ENCODE measurements around the gene MAN1B1.

Gene MAN1B1

DNA sequence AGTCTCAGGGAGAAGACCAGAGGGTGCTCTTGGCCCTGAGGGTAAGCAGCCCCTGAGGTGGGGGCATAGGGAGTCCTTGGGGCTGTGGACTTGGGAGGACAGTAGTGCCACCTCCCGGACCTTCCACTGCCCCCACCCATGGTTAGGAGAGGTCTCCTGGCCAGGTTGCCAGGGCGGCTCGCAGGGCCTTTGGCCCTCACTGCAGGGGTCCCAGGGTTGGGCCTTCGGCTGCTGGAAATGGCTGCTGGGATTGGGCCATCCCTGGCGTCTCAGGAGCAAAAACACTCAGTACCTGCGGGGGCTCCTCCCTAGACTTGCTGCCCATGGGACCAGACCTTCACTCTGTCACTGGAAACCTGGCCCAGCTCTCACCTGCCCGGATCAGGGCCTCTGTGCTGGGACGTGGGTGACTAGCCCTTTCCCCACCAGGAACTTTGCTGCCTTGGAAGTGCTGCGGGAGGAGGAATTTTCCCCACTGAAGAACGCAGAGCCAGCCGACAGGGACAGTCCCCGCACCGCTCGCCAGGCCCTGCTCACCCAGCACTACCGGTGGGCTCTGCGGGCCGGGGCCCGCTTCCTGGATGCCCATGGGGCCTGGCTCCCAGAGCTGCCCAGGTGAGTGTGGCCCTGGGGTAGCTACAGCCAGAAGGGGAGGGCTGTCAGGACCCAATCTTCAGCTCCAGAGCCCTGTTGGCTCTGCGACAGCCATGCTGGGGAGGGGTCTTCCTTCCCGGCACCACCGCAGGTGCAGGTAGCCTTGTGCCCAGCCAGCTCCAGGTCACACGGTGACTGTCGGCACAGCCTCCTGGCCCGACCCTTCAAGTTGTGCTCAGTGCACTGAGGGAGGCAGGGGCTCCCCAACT, 6.3 kb upstream of the MAN1B1 start:
- peak in 1 of 10 donors; percentile 72 for DNase-seq
- intact Hi-C loops (cut with DNase I): no loop called here

DNA sequence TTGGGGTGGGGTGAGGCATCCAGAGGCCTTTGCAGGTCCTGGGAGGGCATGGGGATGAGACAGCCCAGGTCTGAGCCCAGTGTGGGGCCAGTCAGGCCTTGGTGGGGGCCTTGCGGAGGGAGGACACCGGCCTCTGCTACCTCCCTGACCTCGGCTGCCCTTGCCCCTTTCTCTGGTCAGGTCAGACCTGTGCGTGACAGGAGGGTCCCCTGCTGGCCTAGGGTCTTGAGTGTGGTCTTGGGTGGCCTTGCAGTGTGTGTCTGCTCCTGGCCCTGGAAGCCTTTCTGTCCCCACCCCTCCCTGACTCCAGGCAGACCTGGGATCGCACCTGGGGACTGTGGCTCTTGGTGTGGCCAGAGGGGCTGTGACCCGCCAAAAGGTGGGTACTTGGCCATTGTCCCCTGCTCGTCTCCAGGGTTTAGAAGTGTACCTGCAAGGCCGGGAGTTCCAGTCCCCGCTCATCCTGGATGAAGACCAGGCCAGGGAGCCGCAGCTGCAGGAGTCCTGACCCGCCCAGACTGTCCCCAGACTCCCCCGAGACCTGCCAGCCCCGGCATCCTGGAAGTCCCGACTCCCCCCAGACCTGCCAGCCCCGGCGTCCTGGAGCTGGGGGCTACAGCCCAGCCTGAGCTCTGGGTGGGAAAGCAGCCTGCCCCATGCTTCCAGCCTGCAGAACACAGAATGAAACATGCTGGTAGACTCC, 4.4 kb upstream of the MAN1B1 start:
- intact Hi-C loops (cut with DNase I): no loop called here
- DNase-seq: peak in 1 of 10 donors; percentile 76

DNA sequence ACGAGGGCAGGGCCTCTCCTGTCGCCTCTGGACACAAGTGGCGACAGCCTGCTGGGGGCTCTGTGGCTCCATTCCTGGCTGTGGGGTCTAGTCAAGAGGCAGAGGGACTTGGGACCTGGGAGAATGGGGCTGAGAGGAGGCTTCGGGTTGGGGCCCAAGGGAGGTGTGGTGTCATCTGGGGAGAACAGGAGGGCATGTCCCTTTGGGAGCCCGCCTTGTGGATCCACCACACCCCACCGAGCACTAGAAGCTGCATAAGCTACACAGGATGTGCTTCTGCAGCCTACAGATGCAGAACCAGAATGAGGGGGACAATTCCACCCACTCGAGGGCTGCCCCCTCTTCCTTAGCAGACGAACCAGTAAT, 3.9 kb upstream of the MAN1B1 start:
- intact Hi-C loops (cut with DNase I): no loop called here
- DNase-seq: peak in 1 of 10 donors; percentile 62

DNA sequence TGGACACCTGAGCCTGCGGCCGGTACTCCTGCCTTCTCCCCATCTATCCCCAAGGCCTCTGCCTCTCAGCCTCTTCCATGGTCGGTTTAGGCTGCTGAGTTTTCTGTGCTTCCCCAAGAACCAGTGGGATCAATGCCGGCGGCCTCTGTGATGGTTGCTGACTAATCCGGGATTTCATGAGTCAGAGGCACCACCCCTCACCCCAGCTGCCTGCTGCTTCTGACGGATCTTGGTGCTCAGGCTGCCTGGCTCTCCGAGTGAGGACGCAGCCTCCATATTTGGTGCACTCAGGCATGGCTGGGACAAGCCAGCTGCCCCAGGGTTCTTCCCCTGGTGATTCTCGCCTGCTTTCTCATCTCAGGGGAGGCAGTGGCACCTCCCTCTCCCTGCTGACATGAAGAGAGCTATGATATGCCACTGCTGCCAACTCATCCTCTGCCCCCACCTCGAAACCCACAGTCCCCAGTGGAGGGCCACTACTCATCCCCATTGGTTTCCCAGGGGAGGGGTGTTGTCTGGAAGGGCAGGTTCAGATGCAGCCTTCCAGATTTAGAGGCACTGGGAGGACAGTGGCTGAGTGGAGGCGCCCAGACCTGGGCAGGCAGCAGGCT, 3.3 kb upstream of the MAN1B1 start:
- intact Hi-C loops (cut with DNase I): no loop called here
- peak in 7 of 10 donors; percentile 56 to 95 (median 83) for DNase-seq

DNA sequence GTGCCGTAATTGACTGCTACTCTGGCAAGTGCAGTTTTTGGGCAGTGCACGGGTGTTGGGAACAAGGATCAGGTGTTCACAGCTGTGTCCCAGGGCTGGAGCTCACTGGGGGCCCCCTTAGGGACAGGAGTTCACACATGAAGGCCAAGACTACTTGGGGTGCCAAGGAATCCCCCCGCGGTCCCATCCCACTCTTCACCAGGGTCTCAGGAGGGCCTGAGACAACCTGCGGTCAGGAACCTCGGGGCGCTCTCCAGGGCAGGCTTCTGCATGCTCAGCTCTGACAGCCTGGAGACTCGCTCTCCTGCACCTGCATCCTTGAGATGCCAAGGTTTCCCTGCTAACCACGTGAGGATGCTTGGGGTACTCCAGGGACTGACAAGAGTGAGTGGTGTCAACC, 2.3 kb upstream of the MAN1B1 start:
- peak in 1 of 10 donors; percentile 82 for DNase-seq
- intact Hi-C loops (cut with DNase I): no loop called here

DNA sequence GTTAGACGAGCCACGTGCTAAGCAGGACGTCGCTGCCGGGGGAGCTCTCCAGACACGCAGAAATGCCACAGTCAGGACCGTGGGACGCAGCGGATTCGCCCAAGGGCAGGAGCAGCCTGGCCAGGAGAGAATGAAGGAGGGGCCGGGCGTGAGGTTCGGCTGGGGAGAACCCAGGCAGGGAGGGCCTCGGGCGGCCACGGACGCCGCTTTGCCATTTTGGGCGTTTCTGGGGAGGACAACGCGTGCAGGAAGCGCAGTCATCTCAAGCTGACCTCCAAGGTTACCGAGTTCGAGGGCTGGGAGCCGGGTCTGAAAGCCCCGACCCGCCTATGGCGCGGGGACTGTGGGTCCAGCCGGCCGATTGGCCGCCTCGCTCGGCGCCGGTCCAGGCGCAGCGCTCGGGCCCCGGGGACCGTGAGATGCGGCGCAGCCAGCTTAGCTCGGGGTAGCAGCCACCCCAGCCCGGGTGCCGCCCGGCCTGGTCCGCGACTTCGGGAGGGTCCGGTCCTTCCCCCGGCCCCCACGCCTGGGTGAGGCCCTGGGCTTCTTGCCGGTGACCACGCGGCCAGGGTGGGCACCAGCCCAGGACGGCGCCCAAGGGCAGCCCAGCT, 760 bp upstream of the MAN1B1 start:
- intact Hi-C loops (cut with DNase I): no loop called here
- DNase-seq: peak in 1 of 10 donors; percentile 86

DNA sequence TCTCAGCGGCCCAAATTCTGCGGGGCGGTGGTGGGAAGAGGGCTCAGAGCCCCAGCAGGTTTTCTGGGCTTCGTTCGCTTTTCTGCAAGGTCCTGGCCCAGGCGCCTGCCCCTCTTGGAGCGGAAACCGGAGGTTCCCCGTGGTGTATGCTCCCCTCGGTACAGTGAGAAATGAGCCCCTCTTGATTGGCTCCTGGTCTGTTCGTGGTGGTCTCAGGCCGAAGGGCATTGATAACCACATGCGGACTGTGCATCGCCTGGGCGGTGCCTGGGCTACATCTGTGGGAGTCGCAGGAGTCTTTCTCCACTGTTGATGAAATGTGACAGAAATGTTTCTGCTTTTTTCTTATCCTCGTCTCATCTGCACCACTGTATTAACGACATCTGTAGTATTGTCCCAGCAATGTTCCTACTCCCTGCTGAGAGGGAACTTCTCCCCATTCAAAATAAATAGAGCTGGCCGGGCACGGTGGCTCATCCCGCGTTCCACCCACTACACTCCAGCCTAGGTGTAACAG, 682 bp downstream of the MAN1B1 start:
- intact Hi-C loops (cut with DNase I): no loop called here
- no peak for DNase-seq

DNA sequence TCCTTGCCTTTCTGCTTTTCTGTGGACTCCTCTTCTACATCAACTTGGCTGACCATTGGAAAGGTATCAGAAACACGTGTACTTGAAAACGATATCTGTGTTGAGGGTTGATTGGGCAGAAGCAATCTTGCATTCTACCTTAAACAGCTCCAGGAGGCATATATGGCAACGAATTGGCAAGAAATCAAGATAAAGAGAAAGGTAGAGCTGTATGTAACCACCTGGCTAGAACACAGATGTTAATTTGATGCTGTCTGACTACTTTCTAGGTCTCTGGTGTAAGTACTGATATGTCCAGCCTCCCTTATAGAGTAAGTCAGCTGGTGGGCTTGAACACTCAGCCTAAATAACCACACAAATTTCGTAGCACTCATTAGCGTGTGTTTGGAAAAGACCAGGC, 1.3 kb downstream of the MAN1B1 start:
- intact Hi-C loops (cut with DNase I): no loop called here
- DNase-seq: no peak

DNA sequence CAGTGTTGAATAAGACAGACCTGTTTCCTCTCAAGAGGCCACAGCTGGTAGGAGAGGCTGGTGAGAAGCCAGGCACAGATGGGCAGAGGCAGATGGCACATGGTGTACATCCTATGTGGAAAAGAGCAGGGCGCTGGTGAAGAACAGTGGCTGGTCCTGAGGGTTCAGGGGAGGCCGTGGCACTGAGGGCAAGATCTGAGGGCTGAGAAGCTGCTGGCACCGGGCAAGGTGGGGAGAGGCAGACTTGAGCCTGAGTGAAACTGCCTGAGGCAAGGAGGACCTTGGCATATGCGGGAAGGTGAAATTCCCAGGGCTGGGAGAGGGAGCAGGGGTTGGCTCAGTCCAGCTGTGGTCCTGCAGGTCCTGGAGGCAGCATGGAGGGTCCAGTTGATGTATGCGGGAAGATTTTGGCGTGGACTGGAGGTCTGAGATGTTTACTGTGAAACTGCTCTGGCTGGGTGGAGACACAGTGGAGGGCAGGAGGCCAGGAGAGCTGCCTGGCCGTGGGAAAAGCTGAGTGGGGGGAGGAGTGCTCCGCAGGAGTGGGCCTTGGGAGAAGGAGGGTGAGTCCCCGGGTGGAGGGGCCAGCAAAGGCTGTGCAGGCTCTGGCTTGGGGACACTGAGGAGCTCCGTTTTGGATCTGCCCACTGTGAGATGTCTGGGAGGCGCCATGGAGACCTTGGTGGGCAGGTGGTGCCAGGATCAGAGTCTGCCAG, 2.6 kb downstream of the MAN1B1 start:
- intact Hi-C loops (cut with DNase I): no loop called here
- DNase-seq: peak in 1 of 10 donors; percentile 84

DNA sequence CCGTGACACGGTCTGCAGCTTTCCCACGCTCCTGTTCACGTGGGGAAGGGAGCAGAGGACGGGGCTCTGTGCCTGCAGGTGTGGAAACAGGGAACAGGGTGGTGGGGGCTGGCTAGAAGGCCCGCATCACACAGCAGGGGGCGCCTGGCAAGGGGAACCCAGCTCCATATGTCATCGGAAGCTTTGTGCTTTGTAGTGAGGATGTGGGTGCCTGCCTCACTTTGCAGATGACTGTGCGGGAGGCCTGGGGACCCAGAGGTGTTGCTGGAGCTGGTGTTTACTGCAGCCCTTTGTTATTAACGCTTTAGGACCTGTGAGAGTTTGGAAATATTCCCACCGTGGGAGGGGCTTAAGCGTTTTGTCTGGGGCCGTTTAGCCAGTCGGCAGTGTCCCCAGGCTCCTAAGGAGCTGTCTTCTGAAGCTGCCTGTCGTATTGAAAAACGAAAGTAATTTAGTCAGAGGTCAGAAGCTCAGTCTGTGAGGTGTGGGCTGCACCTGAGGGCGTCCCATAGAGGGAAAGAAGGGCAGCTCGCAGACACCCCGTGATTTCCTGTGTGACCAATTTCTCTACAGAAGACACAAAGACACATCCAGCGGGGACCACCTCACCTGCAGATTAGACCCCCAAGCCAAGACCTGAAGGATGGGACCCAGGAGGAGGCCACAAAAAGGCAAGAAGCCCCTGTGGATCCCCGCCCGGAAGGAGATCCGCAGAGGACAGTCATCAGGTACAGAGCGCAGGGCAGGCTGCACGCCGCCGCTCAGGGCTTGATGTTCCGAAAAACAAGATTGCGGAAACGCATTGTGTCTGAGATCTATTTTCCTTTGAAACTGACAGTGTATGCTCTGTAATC, 9.1 kb downstream of the MAN1B1 start:
- DNase-seq: peak in 1 of 10 donors; percentile 79
- intact Hi-C loops (cut with DNase I): no loop called here

DNA sequence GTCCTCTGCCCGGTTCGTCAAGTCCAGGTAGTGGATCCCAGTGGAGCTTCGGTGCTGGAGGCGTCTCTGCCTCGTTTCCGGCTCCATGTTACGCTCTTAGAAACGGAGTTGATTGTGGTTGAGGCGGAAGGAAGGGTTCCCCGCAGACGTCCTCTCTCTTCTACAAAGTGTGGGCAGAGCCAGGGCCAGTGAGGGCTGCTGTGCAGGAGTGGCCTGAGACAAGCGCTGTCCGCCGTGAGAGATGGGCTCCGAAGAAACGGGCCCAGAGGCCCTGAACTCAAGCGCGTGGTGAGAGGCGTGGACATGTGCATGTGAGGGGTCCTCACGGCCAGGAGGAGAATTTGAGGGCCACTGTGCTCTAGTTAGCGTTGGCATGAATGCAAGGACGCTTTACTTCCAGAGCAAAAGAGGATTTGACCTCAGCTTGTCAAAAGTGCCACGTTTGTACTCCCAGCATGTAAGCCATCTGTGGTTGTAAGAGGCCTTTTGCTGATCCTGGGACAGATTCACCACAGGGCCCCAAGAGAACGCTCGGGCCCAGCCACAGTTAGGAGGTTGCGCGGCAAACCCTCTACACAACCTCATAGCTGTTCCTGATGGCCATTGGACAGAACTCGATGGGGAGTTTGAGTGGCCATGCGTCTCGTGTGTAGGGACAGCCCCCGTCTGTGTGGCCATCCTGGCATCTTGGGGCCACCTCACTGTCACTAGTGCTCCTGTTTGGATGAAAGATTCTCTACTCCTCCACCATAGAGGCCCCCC, 10.2 kb downstream of the MAN1B1 start:
- peak in 1 of 10 donors; percentile 33 for DNase-seq
- intact Hi-C loops (cut with DNase I): no loop called here

DNA sequence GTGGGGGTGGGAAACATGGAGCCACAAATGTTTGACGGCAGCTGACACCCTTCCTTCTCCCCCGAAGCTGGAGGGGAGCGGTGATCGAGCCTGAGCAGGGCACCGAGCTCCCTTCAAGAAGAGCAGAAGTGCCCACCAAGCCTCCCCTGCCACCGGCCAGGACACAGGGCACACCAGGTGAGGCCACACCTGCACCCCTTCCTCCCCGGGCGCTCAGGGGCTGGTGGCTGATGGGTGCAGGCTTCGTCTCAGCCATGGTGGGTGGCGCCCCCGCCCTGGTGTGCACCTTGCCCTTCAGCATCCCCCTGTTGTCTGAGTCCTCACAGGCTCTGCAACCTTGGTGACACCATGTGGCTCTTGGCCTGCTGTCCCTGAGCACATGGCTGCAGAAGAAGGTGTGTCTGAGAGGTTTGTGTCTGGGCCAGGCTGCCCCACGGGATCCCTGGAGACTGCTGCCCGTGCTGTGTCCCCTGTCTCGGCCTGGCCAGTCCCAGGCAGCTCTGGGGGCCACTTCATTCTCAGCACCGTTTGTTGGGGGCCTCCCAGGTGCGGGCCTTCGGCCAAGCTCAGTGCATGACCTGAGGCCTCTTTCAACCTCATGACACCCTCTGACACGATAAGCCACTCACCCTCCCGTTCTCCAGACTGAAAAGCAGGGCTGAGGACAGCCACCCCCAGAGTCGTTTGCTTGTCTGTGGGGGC, 11.1 kb downstream of the MAN1B1 start:
- DNase-seq: peak in 1 of 10 donors; percentile 63
- intact Hi-C loops (cut with DNase I): no loop called here

DNA sequence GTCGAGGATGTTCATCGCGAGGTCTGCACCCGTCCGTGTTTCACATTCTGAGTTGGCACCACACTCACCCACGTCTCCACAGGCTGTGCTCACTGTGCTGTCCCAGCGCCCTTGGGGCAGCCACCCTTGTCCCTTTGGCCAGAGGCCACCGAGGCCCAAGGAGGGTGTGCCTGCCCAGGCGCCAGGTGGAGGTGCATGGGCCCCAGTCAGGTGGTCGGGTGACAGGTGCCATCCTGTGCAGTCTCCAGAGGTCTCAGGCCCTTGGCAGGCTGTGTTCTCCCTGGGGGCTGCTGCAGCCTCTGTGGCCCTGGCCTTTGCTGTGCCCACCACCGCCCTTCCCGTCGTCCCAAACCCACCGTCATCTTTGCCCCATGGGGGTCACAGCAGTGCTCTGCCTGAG, 12.4 kb downstream of the MAN1B1 start:
- intact Hi-C loops (cut with DNase I): no loop called here
- peak in 1 of 10 donors; percentile 80 for DNase-seq

DNA sequence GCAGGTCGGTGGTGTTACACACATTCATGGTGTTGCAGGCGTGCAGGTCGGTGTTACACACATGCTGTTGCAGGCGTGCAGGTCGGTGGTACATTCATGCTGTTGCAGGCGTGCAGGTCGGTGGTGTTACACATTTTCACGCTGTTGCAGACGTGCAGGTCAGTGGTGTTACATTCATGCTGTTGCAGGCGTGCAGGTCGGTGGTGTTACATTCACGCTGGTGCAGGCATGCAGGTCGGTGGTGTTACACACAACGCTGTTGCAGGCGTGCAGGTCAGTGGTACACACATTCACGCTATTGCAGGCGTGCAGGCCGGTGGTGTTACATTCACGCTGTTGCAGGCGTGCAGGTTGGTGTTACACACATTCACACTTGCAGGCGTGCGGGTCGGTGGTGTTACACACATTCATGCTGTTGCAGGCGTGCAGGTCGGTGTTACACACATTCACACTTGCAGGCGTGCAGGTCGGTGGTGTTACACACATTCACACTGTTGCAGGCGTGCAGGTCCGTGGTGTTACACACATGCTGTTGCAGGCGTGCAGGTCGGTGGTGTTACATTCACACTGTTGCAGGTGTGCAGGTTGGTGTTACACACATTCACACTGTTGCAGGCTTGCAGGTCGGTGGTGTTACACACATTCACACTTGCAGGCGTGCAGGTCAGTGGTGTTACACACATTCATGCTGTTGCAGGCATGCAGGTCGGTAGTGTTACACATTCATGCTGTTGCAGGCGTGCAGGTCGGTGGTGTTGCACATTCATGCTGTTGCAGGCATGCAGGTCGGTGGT, 16.6 kb downstream of the MAN1B1 start:
- intact Hi-C loops (cut with DNase I): no loop called here
- peak in 1 of 10 donors; percentile 63 for DNase-seq

DNA sequence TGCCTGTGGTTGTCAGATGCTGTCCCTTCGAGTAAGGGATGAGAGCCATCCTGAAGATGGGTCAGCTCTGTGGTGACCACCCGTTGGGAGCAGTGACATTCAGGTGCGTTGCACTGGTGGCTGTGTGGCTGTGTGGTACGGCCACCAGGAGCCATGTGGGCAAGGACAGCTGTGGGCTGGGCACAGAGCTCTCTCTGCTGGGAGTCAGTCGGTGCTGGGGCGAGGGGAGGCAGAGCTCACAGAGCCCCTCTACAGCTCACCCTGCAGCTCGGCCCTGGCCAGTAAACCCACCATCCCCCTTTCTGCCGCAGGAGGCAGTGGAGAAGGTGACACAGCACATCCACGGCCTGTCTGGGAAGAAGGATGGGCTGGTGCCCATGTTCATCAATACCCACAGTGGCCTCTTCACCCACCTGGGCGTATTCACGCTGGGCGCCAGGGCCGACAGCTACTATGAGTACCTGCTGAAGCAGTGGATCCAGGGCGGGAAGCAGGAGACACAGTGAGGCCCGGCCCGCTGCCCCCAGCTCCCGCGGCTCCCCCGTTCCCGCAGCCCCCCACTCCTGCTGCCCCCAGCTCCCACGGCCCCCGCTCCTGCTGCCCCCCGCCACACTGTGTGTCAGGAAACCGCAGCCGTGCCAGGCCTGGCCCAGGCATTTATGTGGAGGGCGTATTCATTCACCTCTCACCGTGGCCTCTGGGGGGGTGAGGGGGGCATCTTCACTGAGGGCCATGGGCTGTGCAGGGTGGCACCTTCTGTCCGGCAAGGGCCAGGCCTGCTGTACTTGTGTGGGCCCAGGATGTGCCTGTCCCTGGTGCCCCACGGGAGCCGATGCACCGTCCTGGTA, 19.3 kb downstream of the MAN1B1 start:
- peak in 1 of 10 donors; percentile 76 for DNase-seq
- intact Hi-C loops (cut with DNase I): no loop called here

DNA sequence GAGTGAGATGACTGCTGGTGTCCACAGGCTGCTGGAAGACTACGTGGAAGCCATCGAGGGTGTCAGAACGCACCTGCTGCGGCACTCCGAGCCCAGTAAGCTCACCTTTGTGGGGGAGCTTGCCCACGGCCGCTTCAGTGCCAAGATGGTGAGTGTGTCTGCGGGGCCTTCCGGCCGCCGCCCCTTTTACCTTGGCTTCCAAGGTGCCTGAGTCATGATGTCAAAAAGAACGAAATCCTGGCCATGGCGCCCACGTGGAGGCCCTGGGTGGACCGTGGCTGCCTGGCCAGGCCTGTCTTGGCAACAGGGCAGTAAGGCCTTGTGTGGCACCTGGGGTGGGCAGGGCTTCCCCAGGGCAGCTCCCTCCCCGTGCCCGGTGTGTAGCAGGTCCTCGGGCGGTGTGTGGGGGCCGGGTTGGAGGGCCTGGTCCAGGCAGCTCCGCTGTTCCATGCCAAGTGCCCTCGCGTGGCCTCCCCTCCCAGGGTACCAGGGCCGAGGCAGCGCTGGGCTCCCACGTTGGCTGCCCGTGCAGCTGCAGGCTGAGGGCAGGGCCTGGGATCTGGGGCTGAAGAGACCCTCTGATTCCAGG, 20.0 kb downstream of the MAN1B1 start:
- intact Hi-C loops (cut with DNase I): no loop called here
- DNase-seq: peak in 1 of 10 donors; percentile 74

Data from posterior cingulate gyrus (tissue), 11 donors.